ENCODE data around the gene AP3D1. TPM values are rescaled to one million over a fixed set of nuclear protein-coding genes. Genes with fewer than 3 reads are reported as not detected.

The AP3D1 gene
- total RNA-seq, 1 donor from 2014 or later, result 162 TPM

GRCh38 chr19:2053601-2054389, 97.6 kb downstream of the AP3D1 start:
- Histone ChIP-seq H3K4me1 (ENCODE audit: insufficient read depth, low read length) (peaks cover 18% of the 10 kb centered on the region), H3K4me2 (ENCODE audit: low read length) (no peak overlapping the region), H4K20me1 (ENCODE audit: insufficient read depth, low read length) (peaks cover 17% of the 10 kb centered on the region), H3K79me2 (ENCODE audit: insufficient read depth, low read length) (peaks cover 19% of the 10 kb centered on the region), H3K4me3 (ENCODE audit: insufficient read depth, low read depth, low read length) (no peak overlapping the region), H3K9ac (ENCODE audit: low read length) (no peak overlapping the region), H3K27ac (ENCODE audit: low read depth, low read length) (no peak overlapping the region), H3K27me3 (ENCODE audit: insufficient read depth, low read length) (no peaks in the 10 kb centered on the region), H3K36me3 (ENCODE audit: insufficient read depth, low read length) (no peaks in the 10 kb centered on the region), H2AFZ (ENCODE audit: low read depth, low read length) (no peak overlapping the region), H3K9me3 (ENCODE audit: insufficient read depth, low read depth, low read length) (no peaks in the 10 kb centered on the region)
- H3K9me3 Mint-ChIP-seq (ENCODE audit: unreplicated experiment), result no peaks in the 10 kb centered on the region
- no peaks in the 10 kb centered on the region for H3K27me3 Mint-ChIP-seq (ENCODE audit: low read depth, unreplicated experiment)
- no peak for TF ChIP-seq EZH2 (IDR thresholded peaks at IDR 0.05; ENCODE audit: insufficient read depth, low read length)
- no peak for TF ChIP-seq CTCF (IDR thresholded peaks at IDR 0.05; ENCODE audit: insufficient read depth, low read depth, low read length)
- H3K36me3 Mint-ChIP-seq (ENCODE audit: low read depth, unreplicated experiment), result no peaks in the 10 kb centered on the region
- DNase-seq (ENCODE audit: low read depth) (no peak), FAIRE-seq (no peak)
- H3K4me1 Mint-ChIP-seq (ENCODE audit: low read depth, unreplicated experiment), result peaks cover 2% of the 10 kb centered on the region
- no peak overlapping the region for H3K27ac Mint-ChIP-seq (ENCODE audit: unreplicated experiment)
- no peak overlapping the region for H3K4me3 Mint-ChIP-seq (ENCODE audit: unreplicated experiment)

GRCh38 chr19:2051773-2052704, 99.3 kb downstream of the AP3D1 start:
- H3K4me2 ChIP-seq (ENCODE audit: low read length), result peak overlapping the region; percentile 98
- FAIRE-seq, result no peak
- H3K36me3 ChIP-seq (ENCODE audit: insufficient read depth, low read length), result no peaks in the 10 kb centered on the region

More at GRCh38 chr19:2051773-2052704, 99.3 kb downstream of the AP3D1 start:
- H2AFZ ChIP-seq (ENCODE audit: low read depth, low read length), result peak overlapping the region; percentile 88
- H3K27ac ChIP-seq (ENCODE audit: low read depth, low read length), result no peak overlapping the region
- H3K4me3 ChIP-seq (ENCODE audit: insufficient read depth, low read depth, low read length), result no peak overlapping the region
- peak overlapping the region; percentile 81 for H3K9ac ChIP-seq (ENCODE audit: low read length)
- Mint-ChIP-seq H3K9me3 (ENCODE audit: unreplicated experiment) (no peaks in the 10 kb centered on the region), H3K36me3 (ENCODE audit: low read depth, unreplicated experiment) (no peaks in the 10 kb centered on the region), H3K4me1 (ENCODE audit: low read depth, unreplicated experiment) (peaks cover 3% of the 10 kb centered on the region), H3K27ac (ENCODE audit: unreplicated experiment) (no peak overlapping the region), H3K4me3 (ENCODE audit: unreplicated experiment) (peak overlapping the region; percentile 79), H3K27me3 (ENCODE audit: low read depth, unreplicated experiment) (no peaks in the 10 kb centered on the region)
- peaks cover 36% of the 10 kb centered on the region for H3K79me2 ChIP-seq (ENCODE audit: insufficient read depth, low read length)
- no peaks in the 10 kb centered on the region for H3K27me3 ChIP-seq (ENCODE audit: insufficient read depth, low read length)
- peaks cover 31% of the 10 kb centered on the region for H3K4me1 ChIP-seq (ENCODE audit: insufficient read depth, low read length)
- H3K9me3 ChIP-seq (ENCODE audit: insufficient read depth, low read depth, low read length), result no peaks in the 10 kb centered on the region
- no peak for TF ChIP-seq EZH2 (IDR thresholded peaks at IDR 0.05; ENCODE audit: insufficient read depth, low read length)
- TF ChIP-seq CTCF (IDR thresholded peaks at IDR 0.05; ENCODE audit: insufficient read depth, low read depth, low read length), result no peak
- peaks cover 34% of the 10 kb centered on the region for H4K20me1 ChIP-seq (ENCODE audit: insufficient read depth, low read length)
- DNase-seq (ENCODE audit: low read depth), result no peak

Data from astrocyte (in vitro differentiated cells and primary cell).